ENCODE measurements around the gene CBFB.
"Not testable (repeated sequence)": the region's sequence is repeated elsewhere in the genome, so short reads cannot be mapped to it uniquely, and the experiment has no call there.

The CBFB gene

GRCh38 chr16:67117716-67118115, 88.8 kb downstream of the CBFB start:
- no peak for TF ChIP-seq CTCF (IDR thresholded peaks at IDR 0.05; ENCODE audit: insufficient read depth, low read depth, low read length, missing control alignments)
- DNase-seq (ENCODE audit: low read depth), result no peak
- H3K4me3 ChIP-seq (ENCODE audit: low read depth, low read length), result no peak overlapping the region

- TF ChIP-seq CTCF (IDR thresholded peaks at IDR 0.05; ENCODE audit: insufficient read depth, low read depth, low read length, missing control alignments), result no peak
- H3K4me3 ChIP-seq (ENCODE audit: low read depth, low read length), result no peak overlapping the region
- DNase-seq (ENCODE audit: low read depth), result no peak
Observed at GRCh38 chr16:67120025-67120424, 91.1 kb downstream of the CBFB start.

GRCh38 chr16:67122799-67123198, 93.8 kb downstream of the CBFB start:
- H3K4me3 ChIP-seq (ENCODE audit: low read depth, low read length); DNase-seq (ENCODE audit: low read depth): not testable (repeated sequence)

GRCh38 chr16:67128417-67128816, 99.5 kb downstream of the CBFB start:
- H3K4me3 ChIP-seq (ENCODE audit: low read depth, low read length), result no peak overlapping the region
- DNase-seq (ENCODE audit: low read depth), result no peak
- no peak for TF ChIP-seq CTCF (IDR thresholded peaks at IDR 0.05; ENCODE audit: insufficient read depth, low read depth, low read length, missing control alignments)

GRCh38 chr16:67128887-67129286, 99.9 kb downstream of the CBFB start:
- H3K4me3 ChIP-seq (ENCODE audit: low read depth, low read length), result no peak overlapping the region
- DNase-seq (ENCODE audit: low read depth), result no peak
- no peak for TF ChIP-seq CTCF (IDR thresholded peaks at IDR 0.05; ENCODE audit: insufficient read depth, low read depth, low read length, missing control alignments)

GRCh38 chr16:67129422-67129821, 100.5 kb downstream of the CBFB start:
- no peak for TF ChIP-seq CTCF (IDR thresholded peaks at IDR 0.05; ENCODE audit: insufficient read depth, low read depth, low read length, missing control alignments)
- H3K4me3 ChIP-seq (ENCODE audit: low read depth, low read length), result no peak overlapping the region
- DNase-seq (ENCODE audit: low read depth), result no peak

- no peak for DNase-seq (ENCODE audit: low read depth)
- no peak overlapping the region for H3K4me3 ChIP-seq (ENCODE audit: low read depth, low read length)
- TF ChIP-seq CTCF (IDR thresholded peaks at IDR 0.05; ENCODE audit: insufficient read depth, low read depth, low read length, missing control alignments), result no peak
Observed at GRCh38 chr16:67137605-67138004, 108.7 kb downstream of the CBFB start.

- TF ChIP-seq CTCF (IDR thresholded peaks at IDR 0.05; ENCODE audit: insufficient read depth, low read depth, low read length, missing control alignments), result no peak
- no peak for DNase-seq (ENCODE audit: low read depth)
- H3K4me3 ChIP-seq (ENCODE audit: low read depth, low read length), result no peak overlapping the region
Observed at GRCh38 chr16:67141391-67141790, 112.4 kb downstream of the CBFB start.

Measured in GM12865 (cell line).